ENCODE measurements around the gene PIGH. TPM values are rescaled to one million over a fixed set of nuclear protein-coding genes. Genes with fewer than 3 reads are reported as not detected.

PIGH gene
- total and polyA plus RNA-seq, 8 donors: 5.2 to 222 (median 21.0) TPM

DNA sequence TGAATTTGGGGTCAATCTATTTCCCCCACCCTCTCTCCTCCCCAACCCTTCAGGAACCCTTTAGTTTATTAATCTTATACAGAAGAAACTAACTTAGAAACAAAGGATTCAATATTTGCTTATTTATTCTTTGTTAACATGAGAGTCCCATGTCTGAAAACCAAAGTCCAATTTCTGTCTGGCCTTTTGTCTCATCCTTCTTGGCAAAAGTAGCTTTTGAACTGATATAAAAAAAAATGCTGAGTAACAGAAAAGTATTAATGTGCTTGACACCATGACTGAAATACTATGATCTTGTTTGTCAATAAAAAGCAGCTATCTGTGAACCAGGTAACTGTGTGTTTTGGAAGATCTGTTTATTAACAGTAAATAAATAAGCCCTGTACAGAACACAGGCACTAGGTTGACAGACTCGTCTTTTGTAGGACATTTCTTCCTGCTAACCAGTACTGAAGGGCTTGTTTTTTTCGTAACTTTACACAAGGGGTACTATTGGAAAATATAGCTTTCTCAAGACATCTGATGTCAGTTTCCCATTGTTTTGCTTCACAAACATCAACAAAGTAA lies 10.8 kb downstream of the PIGH start:
- Histone ChIP-seq H3K27ac (no peak overlapping the region), H3K4me1 (no peaks in the 10 kb centered on the region), H3K36me3 (peaks cover 40 to 94% (median 93%) of the 10 kb centered on the region in 4 donors), H3K27me3 (no peaks in the 10 kb centered on the region), H3K4me3 (no peak overlapping the region), H3K9me3 (no peaks in the 10 kb centered on the region)
- TF ChIP-seq, protein P1, sequence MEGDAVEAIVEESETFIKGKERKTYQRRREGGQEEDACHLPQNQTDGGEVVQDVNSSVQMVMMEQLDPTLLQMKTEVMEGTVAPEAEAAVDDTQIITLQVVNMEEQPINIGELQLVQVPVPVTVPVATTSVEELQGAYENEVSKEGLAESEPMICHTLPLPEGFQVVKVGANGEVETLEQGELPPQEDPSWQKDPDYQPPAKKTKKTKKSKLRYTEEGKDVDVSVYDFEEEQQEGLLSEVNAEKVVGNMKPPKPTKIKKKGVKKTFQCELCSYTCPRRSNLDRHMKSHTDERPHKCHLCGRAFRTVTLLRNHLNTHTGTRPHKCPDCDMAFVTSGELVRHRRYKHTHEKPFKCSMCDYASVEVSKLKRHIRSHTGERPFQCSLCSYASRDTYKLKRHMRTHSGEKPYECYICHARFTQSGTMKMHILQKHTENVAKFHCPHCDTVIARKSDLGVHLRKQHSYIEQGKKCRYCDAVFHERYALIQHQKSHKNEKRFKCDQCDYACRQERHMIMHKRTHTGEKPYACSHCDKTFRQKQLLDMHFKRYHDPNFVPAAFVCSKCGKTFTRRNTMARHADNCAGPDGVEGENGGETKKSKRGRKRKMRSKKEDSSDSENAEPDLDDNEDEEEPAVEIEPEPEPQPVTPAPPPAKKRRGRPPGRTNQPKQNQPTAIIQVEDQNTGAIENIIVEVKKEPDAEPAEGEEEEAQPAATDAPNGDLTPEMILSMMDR (IDR thresholded peaks at IDR 0.05): no peak
- TF ChIP-seq POLR2AphosphoS5 (IDR thresholded peaks at IDR 0.05): no peak
- no peak for TF ChIP-seq EP300 (IDR thresholded peaks at IDR 0.05)
- intact Hi-C loops (cut with DNase I; ENCODE audit: low total_unique reads): no loop called here
- DNase-seq: no peak
- 30 to 81% (median 51%) methylated on average over 2 of the region's 2 CpGs for WGBS, 5 donors

DNA sequence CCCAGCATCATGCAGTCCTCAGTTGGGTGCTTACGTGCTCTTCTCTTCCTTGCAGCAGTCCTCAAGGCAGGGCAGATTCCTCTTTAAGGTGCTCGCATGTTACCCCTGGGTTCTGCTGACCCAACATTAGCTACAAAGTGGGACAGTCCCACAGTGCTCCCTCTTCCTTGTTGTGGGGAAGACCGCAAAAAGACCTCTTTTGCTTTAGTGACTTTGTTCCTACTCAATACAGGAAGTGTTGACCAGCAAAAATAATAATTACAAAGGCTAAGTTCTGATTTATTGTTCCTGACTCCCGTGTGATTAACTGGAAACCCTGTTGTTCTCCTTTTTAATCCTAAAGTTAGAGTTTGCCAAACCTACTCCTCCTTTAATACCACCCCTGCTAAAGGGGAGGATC lies 13.7 kb downstream of the PIGH start:
- TF ChIP-seq, protein P1 (IDR thresholded peaks at IDR 0.05): no peak
- 65 to 80% (median 76%) methylated on average over 4 of the region's 4 CpGs for WGBS, 5 donors
- intact Hi-C loops (cut with DNase I; ENCODE audit: low total_unique reads): no loop called here
- no peaks in the 10 kb centered on the region for H3K27me3 ChIP-seq
- H3K9me3 ChIP-seq: no peaks in the 10 kb centered on the region
- DNase-seq: no peak
- no peak overlapping the region for H3K27ac ChIP-seq
- no peaks in the 10 kb centered on the region for H3K4me1 ChIP-seq
- no peak overlapping the region for H3K4me3 ChIP-seq
- H3K36me3 ChIP-seq: peaks cover 23 to 90% (median 82%) of the 10 kb centered on the region in 4 donors

DNA sequence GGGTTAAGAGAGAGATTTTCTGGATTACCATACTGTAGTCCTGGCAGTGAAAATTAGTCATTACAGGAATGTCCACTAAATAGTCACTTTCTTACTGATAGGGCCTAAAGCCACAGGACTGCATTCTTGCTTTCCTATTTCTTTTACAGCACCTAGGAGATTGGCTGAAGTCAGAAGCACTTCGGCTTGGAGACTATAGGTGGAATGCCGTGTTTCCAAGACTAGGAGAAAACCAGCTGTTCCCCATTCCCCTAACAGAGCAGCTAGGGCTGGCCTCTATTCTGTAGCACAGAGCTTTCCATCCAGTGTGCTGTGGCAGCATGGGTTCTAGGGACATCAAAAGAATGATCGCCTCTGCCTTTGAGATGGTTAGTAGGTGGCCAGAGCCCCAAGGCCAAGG lies 15.1 kb downstream of the PIGH start:
- Histone ChIP-seq H3K4me1 (no peaks in the 10 kb centered on the region), H3K9me3 (no peaks in the 10 kb centered on the region), H3K27ac (no peak overlapping the region), H3K4me3 (no peak overlapping the region), H3K27me3 (no peaks in the 10 kb centered on the region), H3K36me3 (peaks cover 15 to 90% (median 82%) of the 10 kb centered on the region in 4 donors)
- no peak for DNase-seq
- intact Hi-C loops (cut with DNase I; ENCODE audit: low total_unique reads): no loop called here
- 85 to 95% (median 92%) methylated on average over 3 of the region's 3 CpGs for WGBS, 5 donors
- no peak for TF ChIP-seq POLR2AphosphoS5 (IDR thresholded peaks at IDR 0.05)
- TF ChIP-seq EP300 (IDR thresholded peaks at IDR 0.05): no peak
- TF ChIP-seq, protein P1 (IDR thresholded peaks at IDR 0.05): no peak
- no peak for TF ChIP-seq POLR2A (IDR thresholded peaks at IDR 0.05)

DNA sequence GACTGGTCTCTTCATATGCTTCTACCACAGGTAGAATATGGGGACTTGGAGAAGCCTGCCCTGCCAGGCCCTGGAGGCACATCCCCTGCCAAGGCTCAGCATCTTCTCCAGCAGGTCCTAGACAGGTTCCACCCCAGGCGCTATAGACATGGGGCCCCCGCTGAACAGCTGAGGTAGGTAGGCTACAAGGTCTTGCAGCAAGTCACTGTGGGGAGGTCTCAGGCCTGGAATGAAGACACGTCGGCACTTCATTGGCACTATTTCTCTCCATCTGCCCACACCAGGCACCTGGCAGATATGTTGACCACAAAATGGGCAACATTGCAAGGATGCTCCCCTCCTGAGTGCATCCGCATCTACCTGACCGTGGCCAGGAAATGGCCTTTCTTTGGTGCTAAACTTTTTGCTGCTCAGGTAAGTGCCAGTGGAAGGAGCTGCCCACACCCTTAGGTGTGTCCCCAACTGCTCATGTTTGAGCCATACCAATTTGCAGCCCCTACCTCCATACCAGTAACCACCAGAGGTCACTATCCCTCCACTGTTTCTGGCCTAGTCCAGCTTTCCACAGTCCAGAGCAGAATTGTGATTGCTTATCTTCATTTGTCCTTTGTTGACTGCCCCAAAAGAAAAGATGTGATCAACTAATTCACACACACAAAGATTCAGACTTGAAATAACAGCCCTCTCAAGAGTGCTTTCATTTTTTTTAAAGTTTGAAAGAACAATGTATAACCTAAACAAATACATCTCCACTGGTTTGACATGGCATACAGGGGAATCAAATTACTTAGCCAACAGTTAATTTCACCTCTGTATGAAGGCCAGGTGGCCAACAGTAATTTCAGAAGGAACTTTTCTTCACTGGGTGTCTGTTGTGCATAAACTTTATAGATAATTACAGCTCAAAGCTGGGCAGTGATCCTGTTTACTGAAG lies 16.1 kb downstream of the PIGH start:
- Histone ChIP-seq H3K4me1 (no peaks in the 10 kb centered on the region), H3K36me3 (peaks cover 16 to 90% (median 82%) of the 10 kb centered on the region in 4 donors), H3K4me3 (no peak overlapping the region), H3K9me3 (no peaks in the 10 kb centered on the region), H3K27me3 (no peaks in the 10 kb centered on the region), H3K27ac (no peak overlapping the region)
- DNase-seq: peak; percentile 42 to 83
- WGBS, 5 donors: 69 to 88% (median 86%) methylated on average over 6 of the region's 6 CpGs
- TF ChIP-seq POLR2A (IDR thresholded peaks at IDR 0.05) (no peak), POLR2AphosphoS5 (IDR thresholded peaks at IDR 0.05) (peak in 1 of 3 donors; percentile 53)
- TF ChIP-seq, protein P1 (IDR thresholded peaks at IDR 0.05): peak in 5 of 7 experiments; percentile 43 to 70 (median 52)
- intact Hi-C loops (cut with DNase I; ENCODE audit: low total_unique reads): no loop called here
